C4-2B (cell line): Measurements from ENCODE around the gene IL17REL.

Source experiments
- ZFX ChIP-seq: fragments of 450-650 bp; IDR thresholded peaks from 2 replicates; pipeline ENCODE4 v1.6.1; 2017
- TF ChIP-seq, protein P1 (sequence below): fragments of 450-650 bp; conservative IDR thresholded peaks from 2 replicates; pipeline ENCODE4 v1.5.1; 2017; ENCODE audit warnings: mild to moderate bottlenecking

DNA sequence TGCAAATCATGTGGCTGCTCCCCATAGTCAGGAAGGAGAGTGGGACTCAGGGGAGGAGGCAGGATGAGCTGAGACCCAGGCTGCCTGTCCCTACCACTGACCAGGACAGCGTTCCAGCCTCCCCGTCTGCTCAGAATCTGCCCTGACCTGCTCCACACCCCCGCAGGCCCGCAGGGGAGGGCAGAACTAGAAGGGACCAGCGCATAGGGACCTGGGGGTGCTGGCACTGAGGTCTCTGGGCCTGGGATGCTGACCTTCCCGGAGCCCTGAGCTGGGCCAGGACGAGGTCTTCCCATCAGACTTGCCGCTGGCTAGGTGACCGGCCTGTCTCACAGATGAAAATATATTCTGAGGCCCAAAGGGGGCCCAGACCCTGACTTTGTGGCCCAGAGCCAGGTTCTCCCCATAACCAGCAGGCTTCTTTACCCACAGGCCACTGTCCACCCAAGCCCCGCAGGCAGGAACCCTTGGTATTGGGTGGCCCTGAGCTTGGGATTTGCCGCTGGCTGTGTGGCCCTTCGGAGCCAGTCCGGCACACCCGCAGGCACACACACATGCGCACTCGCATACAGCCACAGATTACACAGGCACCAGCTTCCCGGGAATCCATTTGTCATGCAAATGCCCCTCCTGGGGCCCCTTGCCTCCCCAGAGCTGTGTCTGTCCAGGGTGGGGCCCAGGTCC, 65.8 kb downstream of the IL17REL start:
- TF ChIP-seq, protein P1, sequence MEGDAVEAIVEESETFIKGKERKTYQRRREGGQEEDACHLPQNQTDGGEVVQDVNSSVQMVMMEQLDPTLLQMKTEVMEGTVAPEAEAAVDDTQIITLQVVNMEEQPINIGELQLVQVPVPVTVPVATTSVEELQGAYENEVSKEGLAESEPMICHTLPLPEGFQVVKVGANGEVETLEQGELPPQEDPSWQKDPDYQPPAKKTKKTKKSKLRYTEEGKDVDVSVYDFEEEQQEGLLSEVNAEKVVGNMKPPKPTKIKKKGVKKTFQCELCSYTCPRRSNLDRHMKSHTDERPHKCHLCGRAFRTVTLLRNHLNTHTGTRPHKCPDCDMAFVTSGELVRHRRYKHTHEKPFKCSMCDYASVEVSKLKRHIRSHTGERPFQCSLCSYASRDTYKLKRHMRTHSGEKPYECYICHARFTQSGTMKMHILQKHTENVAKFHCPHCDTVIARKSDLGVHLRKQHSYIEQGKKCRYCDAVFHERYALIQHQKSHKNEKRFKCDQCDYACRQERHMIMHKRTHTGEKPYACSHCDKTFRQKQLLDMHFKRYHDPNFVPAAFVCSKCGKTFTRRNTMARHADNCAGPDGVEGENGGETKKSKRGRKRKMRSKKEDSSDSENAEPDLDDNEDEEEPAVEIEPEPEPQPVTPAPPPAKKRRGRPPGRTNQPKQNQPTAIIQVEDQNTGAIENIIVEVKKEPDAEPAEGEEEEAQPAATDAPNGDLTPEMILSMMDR, result no peak
- no peak for TF ChIP-seq ZFX
